DND-41 (cell line): ENCODE results near the gene NDOR1.

ENCODE experiments used
- CTCF ChIP-seq: IDR thresholded peaks from 2 replicates; pipeline ENCODE4 v1.5.1; 2012; ENCODE audit warnings: borderline replicate concordance, low read length, moderate library complexity, mild to moderate bottlenecking; ENCODE audit not compliant: poor library complexity, severe bottlenecking; ENCODE audit errors: extremely low read depth
- EZH2 ChIP-seq: IDR thresholded peaks from 3 replicates; pipeline ENCODE4 v1.6.1; 2012; ENCODE audit warnings: borderline replicate concordance, low read depth, mild to moderate bottlenecking, moderate library complexity, low read length, inconsistent platforms; ENCODE audit not compliant: severe bottlenecking

GRCh38 chr9:137194909-137195308 lies 10.6 kb upstream of the NDOR1 start:
- no peak for TF ChIP-seq CTCF
- no peak for TF ChIP-seq EZH2
